Sciatic nerve (tissue), 2 donors: ENCODE measurements around the gene DTX3. TPM values are rescaled to one million over a fixed set of nuclear protein-coding genes. Genes with fewer than 3 reads are reported as not detected.
A peak's percentile ranks its signal among the peaks of the same experiment; 100 is the strongest.
"Not testable (repeated sequence)": the region's sequence is repeated elsewhere in the genome, so short reads cannot be mapped to it uniquely, and the experiment has no call there.

Source experiments
- ATAC-seq: fragments of 200-7000 bp; cut with Tn5 transposase; one replicate; pipeline ENCODE4 v1.9.1; 2020; ENCODE audit warnings: mild to moderate bottlenecking, moderate library complexity
- DNase-seq: peaks from one replicate; pipeline ENCODE4 v3.0.0-alpha.2; 2020; ENCODE audit warnings: low spot score
- intact Hi-C: fragments of 100-400 bp; cut with DNase I; formaldehyde crosslinking; loops from one replicate; pipeline ENCODE4 v1.14.2; 2022
- total RNA-seq: library from RNA; stranded (reverse); fragmentation: NEBNext Ultra II Directional; extraction: Animal tissue kit (Norgen Biotek cat#: 25700); gene quantifications from one replicate; pipeline ENCODE4 v1.2.1, GENCODE V29; 2021
- donor health status: DM: no; HTN: no; CAD: no.
- donor health status: DM: no; HTN: no; CAD: no.

DTX3 gene
- total RNA-seq, 1 donor from 2014 or later = 42.9 TPM

DNA sequence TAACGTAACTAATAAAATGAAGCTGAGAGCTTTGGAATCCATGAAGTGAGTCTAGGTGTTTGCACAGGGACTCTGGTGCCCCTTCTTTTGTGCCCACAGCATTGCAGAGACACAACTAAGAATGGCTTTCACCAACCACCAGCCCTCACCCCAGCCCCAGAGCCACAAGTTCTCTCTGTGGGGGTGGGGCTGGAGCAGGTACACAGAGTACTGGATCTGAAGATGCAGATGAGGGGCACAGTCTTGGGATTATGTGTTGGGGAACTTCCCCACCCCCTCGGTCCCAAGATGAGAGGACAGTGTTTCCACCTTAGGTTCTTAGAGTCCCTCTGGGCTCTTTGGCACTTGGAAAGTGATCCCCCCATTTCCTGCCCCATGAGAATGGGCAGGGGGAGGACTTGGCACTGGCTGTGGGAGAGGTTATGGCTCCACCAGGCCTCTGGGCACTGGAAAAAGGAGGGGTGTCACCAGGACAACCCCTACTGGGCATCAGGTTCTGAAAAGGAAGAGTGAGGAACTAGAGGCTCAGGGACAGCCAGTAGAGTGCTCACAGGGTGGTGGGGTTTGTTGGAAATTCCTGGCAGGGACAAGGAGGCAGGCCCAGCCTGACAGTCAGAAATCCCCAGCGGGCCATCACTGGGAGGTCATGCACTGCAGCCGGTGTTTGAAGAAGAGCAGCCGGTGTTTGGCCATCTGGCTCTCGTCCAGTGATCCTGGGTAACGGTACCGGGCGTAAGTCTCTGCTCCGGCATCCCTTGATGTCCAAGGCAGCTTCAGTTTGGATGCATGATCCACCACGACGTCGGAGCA lies 21.7 kb downstream of the DTX3 start:
- intact Hi-C loops = no loop called here
- DNase-seq (no peak), ATAC-seq (no peak)

DNA sequence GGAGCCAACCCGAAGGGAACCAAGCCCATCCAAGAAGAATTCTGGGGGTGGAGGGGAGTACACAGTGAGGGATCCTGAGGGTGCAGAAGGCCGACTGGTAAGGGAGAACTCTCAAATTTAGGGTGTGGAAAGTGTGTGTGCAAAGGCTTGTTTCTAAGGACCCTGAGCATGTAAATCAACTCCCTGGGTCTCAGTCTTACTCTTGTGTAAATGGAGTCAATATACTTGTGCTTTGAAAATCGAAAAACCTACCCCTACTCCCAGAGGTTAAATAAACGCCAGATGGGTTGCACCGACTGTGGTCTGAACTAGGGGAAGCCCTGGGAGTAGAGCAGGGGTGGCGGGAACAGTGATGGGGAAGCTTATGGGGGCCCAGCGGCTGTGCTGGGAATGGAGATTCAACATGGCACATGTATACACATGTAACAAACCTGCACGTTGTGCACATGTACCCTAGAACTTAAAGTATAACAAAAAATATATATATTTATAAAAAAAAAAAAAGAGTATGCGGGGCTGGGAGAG lies 22.4 kb downstream of the DTX3 start:
- no peak for DNase-seq
- no peak for ATAC-seq
- intact Hi-C loops = no loop called here

DNA sequence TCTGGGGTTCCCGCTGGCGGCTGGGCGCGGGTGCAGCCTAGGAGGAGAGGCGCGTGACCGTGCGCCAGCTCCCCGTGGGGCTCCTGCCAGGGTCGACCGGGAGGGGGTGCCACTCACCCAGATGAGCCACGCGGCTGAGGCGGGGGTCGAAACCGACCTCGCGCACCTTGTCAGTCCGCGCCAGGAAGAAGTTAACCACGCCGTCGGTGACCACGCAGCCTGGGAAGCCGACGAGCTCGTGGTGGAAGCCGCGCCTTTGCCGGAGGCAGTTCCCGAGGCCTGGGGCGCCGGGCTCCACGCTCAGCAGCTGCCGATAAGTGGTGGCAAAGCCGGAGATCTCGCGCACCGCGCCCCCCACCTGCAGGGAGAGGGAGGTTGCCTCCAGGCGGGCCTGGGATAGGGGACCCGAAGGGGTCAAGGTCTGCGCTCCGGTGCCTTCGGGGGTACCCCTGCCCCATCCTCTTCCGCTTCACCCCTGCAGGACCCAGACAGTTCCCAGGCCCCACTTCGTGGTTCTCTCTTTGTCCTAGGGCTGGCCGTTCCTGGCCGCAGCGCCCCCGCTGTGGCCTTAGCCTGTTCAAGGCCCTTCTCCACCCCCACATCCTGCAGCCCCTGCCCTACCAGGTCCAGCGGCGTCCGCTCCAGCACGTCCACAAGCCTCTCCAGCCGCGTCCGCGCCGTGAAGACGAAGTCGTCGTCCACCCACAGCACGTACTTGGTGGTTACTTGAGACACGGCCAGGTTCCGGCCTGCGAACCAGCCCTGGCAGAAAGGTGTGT lies 23.1 kb downstream of the DTX3 start:
- no peak for ATAC-seq
- intact Hi-C loops = no loop called here
- DNase-seq = no peak

DNA sequence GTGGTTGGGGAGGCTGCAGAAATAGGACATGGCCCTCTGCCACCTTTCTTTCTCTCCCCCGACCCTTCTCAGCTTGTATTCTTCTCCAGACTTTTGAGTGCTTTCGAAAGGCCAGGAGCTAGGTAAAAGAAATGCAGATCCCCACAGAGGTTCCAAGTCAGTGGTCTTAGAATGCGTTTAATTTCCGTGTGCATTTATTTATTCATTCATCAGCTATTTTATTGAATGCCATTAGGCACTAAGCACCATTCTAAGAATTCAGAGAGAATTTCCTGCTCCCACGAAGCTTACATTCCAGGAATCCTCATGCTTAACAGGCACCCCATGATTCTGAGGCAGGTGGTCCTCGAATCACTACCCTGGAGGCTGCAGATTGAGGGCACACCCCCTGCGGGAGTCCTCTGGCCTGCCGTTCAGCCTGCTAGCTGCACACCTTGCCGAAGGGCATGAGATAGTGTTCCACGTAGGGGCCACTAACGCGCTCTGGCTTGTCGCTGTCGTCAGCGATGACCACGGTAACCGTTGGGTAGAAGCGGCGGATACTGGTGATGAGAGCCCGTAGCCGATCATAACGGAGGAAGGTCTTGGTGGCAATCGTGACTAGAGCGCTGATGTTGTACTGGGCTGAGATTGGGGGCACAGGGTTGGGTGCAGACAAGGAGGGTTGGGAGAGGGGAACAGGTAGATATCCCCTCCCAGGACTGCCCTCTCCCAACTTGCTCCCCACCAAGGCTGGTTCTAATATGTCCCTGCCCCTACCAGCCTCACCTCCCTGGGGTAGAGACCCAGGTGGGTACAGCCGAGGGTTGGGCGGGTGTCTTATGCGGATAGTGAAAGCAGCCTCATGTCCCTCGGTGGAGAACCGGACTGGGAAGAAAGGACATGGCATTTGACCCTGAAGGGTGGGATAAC lies 23.9 kb downstream of the DTX3 start:
- ATAC-seq (no peak), DNase-seq (no peak)
- intact Hi-C loops = no loop called here

DNA sequence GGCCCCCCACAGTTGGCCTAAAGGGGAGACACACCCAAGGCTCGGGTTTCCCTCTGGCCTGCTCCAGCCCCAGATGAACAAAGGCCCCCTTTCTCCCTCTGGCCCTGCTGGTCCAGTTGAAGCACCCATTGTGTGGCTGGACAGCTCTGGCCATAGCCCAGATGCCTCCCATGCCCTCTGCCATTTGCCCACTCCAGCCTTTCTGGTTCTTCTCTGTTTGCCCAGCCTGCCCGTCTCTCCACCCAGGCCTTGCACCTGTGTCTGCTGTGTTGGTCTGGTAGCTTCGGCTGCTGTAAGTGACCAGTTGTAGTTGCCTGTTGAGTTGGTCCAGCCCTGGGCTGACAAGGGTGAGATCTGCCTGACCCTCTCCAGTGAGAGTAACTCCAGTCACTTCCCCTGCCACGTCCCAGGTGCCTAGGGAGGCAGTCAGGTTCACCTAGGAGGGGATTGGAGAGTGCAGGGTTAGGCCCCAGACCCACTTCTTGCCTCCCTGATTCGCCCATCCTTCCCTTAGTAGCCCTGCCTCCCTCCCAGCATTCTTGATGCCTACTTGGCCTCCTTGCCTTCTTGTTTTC lies 25.4 kb downstream of the DTX3 start:
- ATAC-seq = peak; percentile 16
- peak; percentile 62 for DNase-seq
- intact Hi-C loops = no loop called here

DNA sequence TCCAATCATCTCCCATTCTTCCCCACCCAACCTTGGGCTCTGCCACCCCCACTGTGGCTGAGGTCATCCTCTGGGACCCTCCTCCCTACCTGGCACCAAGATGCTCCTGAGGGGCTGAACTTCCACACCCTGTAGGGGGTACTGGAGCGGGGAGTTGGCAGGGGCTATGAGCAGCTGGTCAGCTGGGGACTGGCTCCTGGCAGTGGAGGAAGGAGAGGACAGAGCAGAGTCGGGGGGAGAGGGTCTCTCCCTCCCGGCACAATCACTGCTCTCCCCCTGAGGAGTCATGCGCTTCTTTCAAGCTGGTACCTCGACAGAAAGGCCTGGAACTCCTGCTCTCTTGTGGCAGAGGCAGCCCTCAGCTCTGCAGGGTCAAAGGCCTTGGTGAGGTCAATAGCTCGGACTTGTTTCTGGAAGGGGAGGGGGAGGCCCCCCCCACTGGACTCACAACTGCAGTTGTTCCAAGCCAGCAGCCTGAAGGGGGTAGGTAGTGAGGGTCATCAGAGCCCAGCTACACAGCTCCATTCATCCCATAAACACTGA lies 26.3 kb downstream of the DTX3 start:
- DNase-seq (no peak), ATAC-seq (no peak)
- intact Hi-C loops = no loop called here

DNA sequence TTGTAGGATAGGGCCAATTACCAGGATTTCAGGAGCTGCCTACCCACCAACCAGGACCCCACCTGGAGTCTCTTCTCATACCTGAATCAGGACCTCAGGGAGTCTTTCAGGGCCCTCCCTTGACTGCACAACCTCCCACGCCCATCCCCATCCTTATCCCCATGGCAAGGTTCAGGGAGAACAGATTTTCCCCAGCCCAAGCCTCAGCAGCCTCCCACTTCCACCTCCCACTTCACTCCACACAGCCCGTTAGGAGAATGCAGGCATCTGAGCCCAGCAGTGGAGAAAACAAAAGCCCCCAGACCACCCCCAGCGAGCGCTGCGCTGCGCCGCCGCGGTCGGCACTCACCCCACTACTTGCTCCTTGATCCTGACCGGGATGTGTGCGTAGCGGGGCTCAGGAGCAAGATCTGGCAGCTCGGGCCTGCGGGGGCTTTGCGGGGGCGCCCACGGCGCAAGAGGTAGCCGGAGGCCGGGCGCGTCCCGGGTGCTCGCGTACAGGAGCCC lies 27.0 kb downstream of the DTX3 start:
- DNase-seq (no peak), ATAC-seq (no peak)
- intact Hi-C loops = loop anchor here (1.0 kb wide), 1 partner anchor 45 kb away; no protein-coding TSS in a partner anchor

DNA sequence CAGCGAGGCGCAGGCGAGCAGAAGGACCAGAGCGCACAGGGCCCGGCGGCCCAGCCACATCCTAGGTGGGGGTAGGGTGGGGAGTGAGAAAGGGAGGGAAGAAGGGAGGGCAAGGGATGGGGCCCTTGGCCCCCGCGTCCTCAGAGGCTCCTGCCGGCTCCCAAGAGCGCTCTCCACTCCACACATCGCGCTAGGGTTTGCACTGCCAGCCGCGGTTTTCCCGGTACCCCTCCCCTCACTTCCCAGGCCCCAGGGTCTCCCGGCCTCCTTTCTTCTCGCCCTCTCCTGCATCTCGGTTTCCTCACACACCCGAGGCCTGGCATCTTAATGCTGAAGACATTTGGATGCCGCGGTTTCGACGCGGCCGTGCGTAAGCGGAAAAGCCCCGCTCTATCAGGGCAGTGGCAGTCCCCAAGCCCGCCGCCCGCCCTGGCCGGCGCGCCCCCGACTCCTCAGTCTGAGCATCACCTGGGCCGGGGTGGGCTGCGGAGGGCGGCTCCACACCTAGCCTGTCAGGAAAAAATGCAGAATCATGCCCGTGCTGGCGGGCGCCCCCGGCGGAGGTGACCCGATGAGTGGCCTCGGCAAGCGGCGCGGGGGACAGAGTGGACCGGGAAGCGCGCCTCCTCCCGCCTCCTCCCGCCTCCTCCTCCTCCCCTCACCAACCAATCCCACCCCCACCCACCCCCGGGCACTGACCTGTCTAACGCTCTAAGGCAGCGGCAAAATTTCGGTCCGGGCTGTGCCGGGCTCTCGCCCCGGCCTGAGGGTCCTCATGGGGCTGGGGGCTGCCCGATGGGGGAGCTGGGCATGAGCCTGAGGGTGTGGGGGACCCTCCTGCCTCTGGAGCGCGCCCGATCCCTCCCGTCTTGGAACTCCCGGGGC lies 27.7 kb downstream of the DTX3 start:
- peak; percentile 66 for DNase-seq
- intact Hi-C loops = loop anchor here (1.0 kb wide), 1 partner anchor 46 kb away; no protein-coding TSS in a partner anchor
- ATAC-seq = peak; percentile 59

DNA sequence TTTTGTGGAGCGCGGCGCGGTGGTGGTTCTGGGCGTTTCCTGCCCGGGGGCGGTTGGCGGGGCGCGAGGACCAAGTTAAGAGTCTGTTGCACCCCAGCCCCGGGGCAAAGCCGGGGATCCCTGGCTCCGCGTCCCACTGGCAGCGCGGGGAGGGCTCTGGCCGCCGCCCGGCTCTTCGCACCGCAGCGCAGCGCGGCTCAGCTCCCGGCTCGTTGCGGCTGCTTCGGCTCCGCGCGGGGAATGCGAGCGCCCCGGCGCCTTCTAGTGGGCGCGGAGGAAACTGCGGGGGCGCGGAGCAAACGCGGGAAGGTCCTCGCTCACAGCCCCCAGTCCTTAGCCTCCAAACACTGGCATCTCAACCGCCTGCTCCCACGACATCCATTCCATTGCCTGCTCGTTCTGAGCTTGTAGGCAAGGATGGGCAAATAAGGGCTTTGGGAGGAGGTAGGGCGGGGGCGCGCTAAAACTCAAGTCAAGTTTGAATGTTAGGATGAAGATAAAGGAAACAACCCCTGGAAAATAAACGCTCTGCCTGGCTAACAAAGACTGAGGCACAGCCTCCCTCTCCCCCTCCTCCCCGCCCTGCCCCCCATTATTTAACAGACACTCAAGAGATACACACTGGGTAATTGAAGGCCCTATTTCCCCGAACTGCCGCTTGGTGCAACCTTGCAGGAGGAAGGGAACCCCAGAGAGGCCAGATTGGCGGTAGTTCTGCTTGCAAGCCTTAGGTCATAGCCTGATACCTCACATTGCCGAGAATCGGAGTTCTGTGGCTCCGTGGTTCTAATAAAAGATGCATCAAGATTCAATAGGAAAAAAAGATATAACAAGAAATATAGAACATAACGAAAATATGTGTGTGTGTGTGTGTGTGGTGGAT lies 28.6 kb downstream of the DTX3 start, which contains the start of gene B4GALNT1:
Gene B4GALNT1, minus strand, starts transcription at position 244 of the 883 bp plus-strand sequence. CDS start 1,069 bp downstream, outside the sequence.
- ATAC-seq (peak; percentile 77), DNase-seq (peak; percentile 70)
- intact Hi-C loops = loop anchor here (1.0 kb wide), 1 partner anchor 47 kb away; no protein-coding TSS in a partner anchor

DNA sequence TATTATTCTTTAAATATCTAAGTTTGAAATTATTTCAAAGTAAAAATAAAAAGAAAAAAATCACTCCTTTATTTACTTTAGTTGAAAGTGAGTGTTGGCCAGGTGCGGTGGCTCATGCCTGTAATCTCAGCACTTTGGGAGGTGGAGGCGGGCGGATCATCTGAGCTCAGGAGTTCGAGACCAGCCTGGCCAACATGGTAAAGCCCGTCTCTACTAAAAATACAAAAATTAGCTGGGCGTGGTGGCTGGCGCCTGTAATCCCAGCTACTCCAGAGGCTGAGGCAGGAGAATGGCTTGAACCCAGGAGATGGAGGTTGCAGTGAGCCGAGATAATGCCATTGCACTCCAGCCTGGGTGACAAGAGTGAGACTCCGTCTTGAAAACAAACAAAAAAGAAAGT lies 32.1 kb downstream of the DTX3 start:
- DNase-seq, ATAC-seq, intact Hi-C loops: not testable (repeated sequence)

DNA sequence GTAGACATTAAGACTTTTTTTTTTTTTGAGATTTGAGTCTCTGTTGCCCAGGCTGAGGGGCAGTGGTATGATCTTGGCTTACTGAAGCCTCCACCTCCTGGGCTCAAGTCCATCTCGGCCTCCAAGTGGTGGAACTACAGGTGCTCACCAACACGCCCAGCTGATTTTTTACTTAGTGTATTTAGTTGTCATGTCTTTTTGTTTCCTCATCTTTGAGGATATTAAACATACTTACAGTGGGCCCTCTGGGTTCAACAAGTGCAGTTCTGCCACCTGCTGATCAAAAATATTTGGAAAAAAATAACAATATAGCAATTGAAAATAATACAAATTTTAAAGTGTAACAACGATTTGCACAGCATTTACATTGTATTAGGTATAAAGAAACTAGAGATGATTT lies 32.7 kb downstream of the DTX3 start:
- ATAC-seq = no peak
- intact Hi-C loops = no loop called here

DNA sequence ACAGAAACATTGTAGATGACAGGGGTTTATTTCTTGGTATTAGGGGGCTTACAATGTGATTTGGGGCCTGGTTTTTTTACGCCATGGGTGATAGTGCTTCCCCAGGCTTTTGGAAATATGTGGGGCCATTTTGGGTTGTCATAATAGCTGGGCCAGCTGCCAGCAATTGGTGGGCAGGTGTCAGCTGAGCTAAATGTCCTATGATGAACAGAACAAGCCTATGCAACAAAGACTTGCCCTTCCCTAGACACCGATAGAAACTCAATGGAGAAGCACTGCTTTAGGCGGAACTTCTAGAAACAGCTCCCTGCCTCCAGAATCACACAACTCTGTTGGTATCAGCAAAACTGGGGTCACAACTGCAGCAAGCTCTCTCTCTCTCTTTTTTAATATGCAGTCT lies 33.5 kb downstream of the DTX3 start:
- intact Hi-C loops = no loop called here
- no peak for DNase-seq
- ATAC-seq = no peak

More for the DNA sequence above, 32.7 kb downstream of the DTX3 start:
- no peak for DNase-seq

DNA sequence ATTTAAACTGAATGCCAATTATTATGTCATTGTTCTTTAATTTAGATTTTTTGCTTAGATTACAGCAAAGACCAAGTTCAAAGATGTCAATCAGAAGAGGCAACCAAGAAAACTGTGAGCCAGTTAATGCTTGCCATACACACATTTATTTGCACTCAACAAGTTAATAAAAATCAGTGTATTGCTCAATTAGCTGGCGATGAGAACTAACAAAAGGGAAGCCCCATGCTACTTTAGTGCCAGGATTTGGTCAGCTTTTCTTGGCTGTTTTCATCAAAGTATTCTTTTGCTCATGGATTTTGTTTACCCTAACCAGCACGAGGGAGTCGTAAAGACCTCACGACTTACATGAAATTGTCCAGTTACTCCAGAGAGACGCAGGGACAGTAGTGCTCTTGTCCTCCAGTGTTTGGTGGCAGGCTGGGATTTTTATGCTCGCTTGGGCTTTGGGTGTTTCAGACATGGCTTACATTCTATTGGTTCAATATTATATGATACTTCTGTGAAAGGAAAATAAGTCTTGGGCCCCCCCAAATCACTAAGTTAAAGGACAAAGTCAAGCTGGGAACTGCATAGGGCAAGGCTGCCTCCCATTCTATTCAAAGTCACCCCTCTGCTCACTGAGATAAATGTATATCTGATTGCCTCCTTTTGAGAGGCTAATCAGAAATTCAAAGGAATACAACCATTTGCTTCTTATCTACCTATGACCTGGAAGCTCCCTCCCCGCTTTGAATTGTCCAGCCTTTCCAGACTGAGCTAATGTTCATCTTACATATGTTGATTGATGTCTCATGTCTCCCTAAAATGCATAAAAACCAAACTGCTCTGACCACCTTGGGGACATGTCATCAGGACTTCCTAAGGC lies 35.8 kb downstream of the DTX3 start:
- DNase-seq (no peak), ATAC-seq (peak; percentile 26)
- intact Hi-C loops = no loop called here

DNA sequence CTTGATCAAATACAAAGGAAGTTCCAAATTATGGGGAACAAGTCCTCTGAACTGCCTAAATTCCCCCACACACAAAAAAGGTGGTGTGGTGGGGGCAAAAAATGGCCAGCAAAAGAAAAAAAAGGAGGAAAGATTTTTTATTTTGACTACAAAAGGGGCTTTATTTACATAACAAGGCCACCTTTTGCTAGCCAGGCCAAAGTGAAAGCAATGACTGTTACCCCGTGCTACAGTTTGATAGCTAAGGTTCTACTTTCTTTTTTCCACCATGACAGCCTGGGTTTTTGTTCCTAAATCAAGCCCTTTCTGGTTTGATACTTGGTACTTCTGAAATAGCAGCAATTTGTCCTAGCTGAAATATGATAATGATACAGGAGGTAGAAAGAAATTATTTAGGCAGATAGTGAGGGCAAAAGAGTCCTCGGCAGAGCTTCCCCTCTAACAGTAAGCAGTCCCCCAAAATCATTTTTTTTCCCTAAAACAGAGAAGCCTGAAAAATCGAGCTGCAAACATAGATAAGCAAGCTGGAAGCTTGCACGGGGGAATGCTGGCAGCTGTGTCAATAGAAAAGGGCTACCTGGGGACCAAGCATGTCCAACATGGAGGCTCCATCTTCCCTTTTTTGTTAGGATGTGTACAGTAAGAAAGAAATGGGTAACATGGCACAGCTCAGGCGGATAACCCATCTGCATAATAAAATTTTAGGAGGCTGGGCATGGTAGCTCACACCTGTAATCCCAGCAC lies 37.2 kb downstream of the DTX3 start:
- ATAC-seq = no peak
- intact Hi-C loops = no loop called here
- DNase-seq = no peak
